ENCODE measurements around the gene C4A.
"Not testable (repeated sequence)": the region's sequence is repeated elsewhere in the genome, so short reads cannot be mapped to it uniquely, and the experiment has no call there.

C4A gene

GRCh38 chr6:32028631-32029030 lies 46.8 kb downstream of the C4A start:
- DNase-seq (ENCODE audit: low read depth in 2 of 2), result not testable (repeated sequence)

- DNase-seq (ENCODE audit: low read depth in 2 of 2), result not testable (repeated sequence)
Measured at GRCh38 chr6:32029553-32029952, 47.7 kb downstream of the C4A start.

GRCh38 chr6:32035283-32036013 lies 53.6 kb downstream of the C4A start:
- not testable (repeated sequence) for DNase-seq (ENCODE audit: low read depth in 2 of 2)

- not testable (repeated sequence) for DNase-seq (ENCODE audit: low read depth in 2 of 2)
Measured at GRCh38 chr6:32037136-32037535, 55.3 kb downstream of the C4A start.

GRCh38 chr6:32037598-32038524 lies 56.0 kb downstream of the C4A start, which contains the start of gene CYP21A2:
TSS of gene CYP21A2 (plus strand) at chr6:32038415. CDS start at chr6:32038423, 8 bp downstream.
- not testable (repeated sequence) for DNase-seq (ENCODE audit: low read depth in 2 of 2)

- not testable (repeated sequence) for DNase-seq (ENCODE audit: low read depth in 2 of 2)
Measured at GRCh38 chr6:32038878-32039277, 57.0 kb downstream of the C4A start.

- not testable (repeated sequence) for DNase-seq (ENCODE audit: low read depth in 2 of 2)
Measured at GRCh38 chr6:32039321-32040274, 57.7 kb downstream of the C4A start.

- DNase-seq (ENCODE audit: low read depth in 2 of 2), result not testable (repeated sequence)
Measured at GRCh38 chr6:32040299-32041049, 58.6 kb downstream of the C4A start.

GRCh38 chr6:32041050-32041321 lies 59.1 kb downstream of the C4A start:
- DNase-seq (ENCODE audit: low read depth in 2 of 2), result not testable (repeated sequence)

- not testable (repeated sequence) for DNase-seq (ENCODE audit: low read depth in 2 of 2)
Measured at GRCh38 chr6:32041385-32041784, 59.5 kb downstream of the C4A start.

- DNase-seq (ENCODE audit: low read depth in 2 of 2), result not testable (repeated sequence)
Measured at GRCh38 chr6:32042276-32042675, 60.4 kb downstream of the C4A start.

GRCh38 chr6:32043589-32044380 lies 61.9 kb downstream of the C4A start:
- DNase-seq (ENCODE audit: low read depth in 2 of 2), result not testable (repeated sequence)

GRCh38 chr6:32044916-32045315 lies 63.1 kb downstream of the C4A start:
- DNase-seq (ENCODE audit: low read depth in 2 of 2), result not testable (repeated sequence)

GRCh38 chr6:32045811-32046449 lies 64.1 kb downstream of the C4A start:
- DNase-seq (ENCODE audit: low read depth in 2 of 2), result no peak

GRCh38 chr6:32046450-32047083 lies 64.7 kb downstream of the C4A start:
- DNase-seq (ENCODE audit: low read depth in 2 of 2), result no peak

- DNase-seq (ENCODE audit: low read depth in 2 of 2), result no peak
Measured at GRCh38 chr6:32047084-32047478, 65.2 kb downstream of the C4A start.

- no peak for DNase-seq (ENCODE audit: low read depth in 2 of 2)
Measured at GRCh38 chr6:32047539-32047854, 65.6 kb downstream of the C4A start.

GRCh38 chr6:32047855-32048766 lies 66.3 kb downstream of the C4A start:
- peak; percentile 50 to 65 for DNase-seq (ENCODE audit: low read depth in 2 of 2)

All from stimulated activated CD8-positive, alpha-beta memory T cell treated with anti-CD3 and anti-CD28 coated beads, Interleukin-2, amount 100 ng/mL, for 48 hours (primary cell).